HuH-7 (cell line): ENCODE results near the gene CENPC.
"Not testable (repeated sequence)": the region's sequence is repeated elsewhere in the genome, so short reads cannot be mapped to it uniquely, and the experiment has no call there.

Source experiments
- DNase-seq: peaks from one replicate; pipeline ENCODE4 v3.0.0; 2011; ENCODE audit warnings: low spot score

The CENPC gene

GRCh38 chr4:67466751-67467150, 78.6 kb downstream of the CENPC start:
- DNase-seq: no peak

GRCh38 chr4:67465763-67466052, 79.6 kb downstream of the CENPC start:
- DNase-seq: no peak

- no peak for DNase-seq
Measured at GRCh38 chr4:67465032-67465762, 80.1 kb downstream of the CENPC start.

GRCh38 chr4:67460574-67460973, 84.7 kb downstream of the CENPC start:
- DNase-seq: no peak

GRCh38 chr4:67459164-67459563, 86.1 kb downstream of the CENPC start:
- DNase-seq: no peak

- no peak for DNase-seq
Measured at GRCh38 chr4:67456577-67457196, 88.6 kb downstream of the CENPC start.

GRCh38 chr4:67452846-67453205, 92.5 kb downstream of the CENPC start:
- not testable (repeated sequence) for DNase-seq

- no peak for DNase-seq
Measured at GRCh38 chr4:67452100-67452845, 93.0 kb downstream of the CENPC start.

GRCh38 chr4:67451464-67451863, 93.8 kb downstream of the CENPC start:
- no peak for DNase-seq

- DNase-seq: no peak
Measured at GRCh38 chr4:67448621-67449020, 96.7 kb downstream of the CENPC start.

- DNase-seq: no peak
Measured at GRCh38 chr4:67447873-67448272, 97.4 kb downstream of the CENPC start.

GRCh38 chr4:67446811-67447210, 98.5 kb downstream of the CENPC start:
- DNase-seq: no peak

- DNase-seq: not testable (repeated sequence)
Measured at GRCh38 chr4:67445881-67446280, 99.4 kb downstream of the CENPC start.

GRCh38 chr4:67438975-67439374, 106.3 kb downstream of the CENPC start:
- DNase-seq: no peak

- peak; percentile 40 for DNase-seq
Measured at GRCh38 chr4:67437974-67438713, 107.2 kb downstream of the CENPC start.

GRCh38 chr4:67436742-67437141, 108.6 kb downstream of the CENPC start:
- peak; percentile 27 for DNase-seq

- DNase-seq: no peak
Measured at GRCh38 chr4:67430989-67431388, 114.3 kb downstream of the CENPC start.

- DNase-seq: no peak
Measured at GRCh38 chr4:67428819-67429218, 116.5 kb downstream of the CENPC start.
